Activated CD8-positive, alpha-beta memory T cell treated with anti-CD3 and anti-CD28 coated beads, Interleukin-2, amount 50 U/mL, for 24 hours (primary cell): ENCODE data around the gene CENPO.

Experiments
- DNase-seq: peaks from one replicate; pipeline ENCODE4 v3.0.0-alpha.2; 2020; ENCODE audit errors: extremely low read depth

The CENPO gene

GRCh38 chr2:24837996-24838513 lies 44.8 kb downstream of the CENPO start:
- DNase-seq: no peak

DNA sequence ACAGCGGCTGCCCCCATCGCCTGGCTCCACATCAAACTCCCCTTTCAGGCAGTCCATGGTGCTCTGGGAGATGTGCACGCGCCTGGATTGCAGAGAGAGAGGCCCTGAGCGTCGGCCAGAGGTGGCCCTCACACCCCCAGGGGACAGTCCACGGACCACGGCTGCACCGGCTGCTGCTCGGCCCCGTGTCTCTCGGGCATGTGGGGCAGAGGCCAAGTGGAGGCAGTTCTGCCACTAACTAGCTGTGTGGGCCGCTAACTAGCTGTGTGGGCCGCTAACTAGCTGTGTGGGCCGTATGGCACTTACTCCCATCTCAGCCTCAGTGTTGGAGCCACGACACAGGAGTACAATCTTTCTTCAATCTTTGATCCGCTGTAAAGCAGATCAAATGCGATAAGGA lies 45.3 kb downstream of the CENPO start:
- no peak for DNase-seq

GRCh38 chr2:24839729-24840128 lies 46.5 kb downstream of the CENPO start:
- no peak for DNase-seq

GRCh38 chr2:24840164-24840869 lies 47.1 kb downstream of the CENPO start:
- DNase-seq: no peak

DNA sequence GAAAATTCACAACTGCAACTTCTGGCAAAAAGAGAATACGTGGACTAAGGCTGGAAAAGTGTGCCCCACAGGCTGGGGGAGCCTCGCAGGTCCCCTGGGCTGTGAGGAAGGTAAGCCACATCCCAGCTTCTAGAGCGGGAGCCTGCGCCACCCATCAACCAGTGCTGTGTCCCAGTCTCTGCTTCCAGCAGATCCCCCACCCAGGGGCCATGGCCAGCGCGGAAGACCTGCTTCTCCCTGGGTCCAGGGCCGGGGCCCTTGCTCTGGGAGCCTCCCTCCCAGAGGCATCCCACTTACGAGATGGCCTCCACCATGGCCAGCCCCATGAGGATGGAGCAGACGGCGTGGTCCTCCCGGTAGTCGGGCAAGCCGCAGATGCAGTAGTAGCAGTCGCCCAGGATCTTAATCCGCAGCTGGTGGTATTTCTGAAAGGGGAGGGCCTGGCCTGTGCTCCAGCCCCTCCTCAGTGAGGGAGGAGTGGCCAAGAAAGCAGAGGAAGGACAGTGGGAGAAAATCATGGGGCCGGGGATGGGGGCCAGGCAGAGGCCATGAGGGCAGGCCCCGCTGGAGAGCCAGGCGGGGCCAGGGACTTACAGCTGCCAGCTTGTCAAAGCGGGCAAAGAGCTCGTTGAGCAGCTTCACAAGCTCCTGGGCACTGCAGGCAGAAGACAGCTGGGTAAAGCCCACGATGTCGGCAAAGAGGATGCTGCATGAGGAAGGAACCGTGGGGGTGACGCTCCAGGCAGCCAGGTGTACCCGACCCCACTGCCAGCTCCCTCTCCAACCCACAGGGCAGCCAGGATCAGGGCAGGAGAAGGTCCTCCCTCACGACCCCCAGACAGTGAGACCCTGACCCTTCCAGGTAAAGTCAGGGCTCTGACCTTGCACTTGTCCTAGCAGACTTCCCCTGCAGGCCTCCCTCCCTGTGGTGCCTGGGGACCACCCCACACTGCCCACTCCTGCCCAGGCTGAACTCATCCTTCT lies 48.0 kb downstream of the CENPO start:
- DNase-seq: no peak

DNA sequence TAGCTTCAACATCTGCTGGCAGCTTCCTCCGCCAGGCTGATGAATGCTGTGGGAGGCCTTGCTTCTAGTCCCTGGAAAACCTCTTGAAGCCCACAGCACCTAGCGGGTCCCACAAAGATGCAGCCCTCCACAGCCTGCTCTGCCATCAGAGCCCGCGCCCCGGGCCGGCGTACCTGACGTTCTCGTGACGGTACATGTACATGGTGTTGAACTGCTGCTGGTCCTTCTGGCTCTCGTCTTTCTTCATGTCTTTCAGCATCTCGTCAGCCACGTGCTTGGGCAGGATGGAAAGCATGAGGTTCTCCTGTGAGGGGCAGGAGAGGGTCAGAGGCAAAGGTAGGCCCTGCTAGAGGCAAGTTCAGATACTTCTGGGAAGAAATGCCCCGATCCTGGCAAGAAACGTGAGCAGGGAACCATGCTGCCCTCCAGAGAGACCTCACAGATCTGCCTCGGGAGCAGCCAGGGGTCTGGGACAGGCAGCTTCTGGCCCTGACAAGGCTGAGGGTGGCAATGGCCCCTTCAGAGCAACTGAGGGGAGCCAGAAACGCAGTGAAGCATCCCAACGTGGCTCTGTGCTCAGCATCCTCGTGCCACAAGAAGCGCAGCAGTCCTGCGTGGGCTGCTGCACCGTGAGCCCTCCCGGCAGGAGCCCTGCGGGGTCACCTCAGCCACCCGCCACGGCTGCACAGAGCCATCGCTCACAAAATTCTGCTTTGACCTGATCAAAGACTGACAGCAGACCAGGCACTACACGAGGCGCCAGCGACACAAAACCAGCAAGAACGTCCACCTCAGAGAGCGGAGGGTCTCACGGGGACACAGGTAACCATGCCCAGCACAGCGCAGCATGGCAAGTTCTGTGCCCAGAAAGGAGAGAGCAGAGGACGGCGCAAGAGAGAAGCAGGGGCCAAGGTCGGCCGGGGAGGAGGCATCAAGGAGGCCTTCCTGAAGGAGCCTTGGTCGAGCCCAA lies 49.1 kb downstream of the CENPO start:
- no peak for DNase-seq

GRCh38 chr2:24843330-24843860 lies 50.2 kb downstream of the CENPO start:
- no peak for DNase-seq

GRCh38 chr2:24844023-24844685 lies 50.9 kb downstream of the CENPO start:
- DNase-seq: no peak

DNA sequence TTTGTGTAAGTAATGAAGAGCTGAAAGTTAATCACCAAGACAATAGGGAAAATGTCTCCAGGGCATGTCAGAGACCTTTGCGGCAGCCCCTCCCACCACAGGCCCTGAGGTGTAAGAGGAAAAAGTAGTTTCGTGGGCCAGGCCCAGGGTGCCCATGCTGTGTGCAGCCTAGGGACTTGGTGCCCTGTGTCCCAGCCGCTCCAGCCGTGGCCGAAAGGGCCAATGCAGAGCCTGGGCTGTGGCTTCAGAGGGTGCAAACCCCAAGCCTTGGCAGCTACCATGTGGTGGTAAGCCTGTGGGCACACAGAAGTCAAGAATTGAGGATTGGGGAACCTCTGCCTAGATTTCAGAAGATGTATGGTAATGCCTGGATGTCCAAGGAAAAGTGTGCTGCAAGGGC lies 52.5 kb downstream of the CENPO start:
- DNase-seq: no peak

DNA sequence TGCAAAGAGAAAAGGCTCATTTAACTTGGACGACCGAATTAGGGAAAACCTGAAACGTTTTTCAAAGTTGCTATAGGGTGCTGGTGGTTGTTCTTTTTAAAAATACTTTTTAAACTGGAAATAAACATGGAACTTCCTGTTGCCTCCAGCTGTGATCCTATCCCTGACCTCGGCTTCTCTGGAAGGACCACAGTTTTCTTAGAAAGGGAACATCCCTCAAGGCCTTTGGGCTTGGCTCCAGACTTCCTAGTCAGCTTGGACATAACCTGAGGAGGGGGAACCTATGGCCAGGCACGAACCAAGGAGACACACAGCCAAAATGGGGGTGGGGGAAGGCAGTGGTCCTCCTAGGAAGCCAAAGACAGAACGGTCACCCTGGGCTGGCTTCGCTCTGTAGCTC lies 57.7 kb downstream of the CENPO start:
- DNase-seq: no peak

DNA sequence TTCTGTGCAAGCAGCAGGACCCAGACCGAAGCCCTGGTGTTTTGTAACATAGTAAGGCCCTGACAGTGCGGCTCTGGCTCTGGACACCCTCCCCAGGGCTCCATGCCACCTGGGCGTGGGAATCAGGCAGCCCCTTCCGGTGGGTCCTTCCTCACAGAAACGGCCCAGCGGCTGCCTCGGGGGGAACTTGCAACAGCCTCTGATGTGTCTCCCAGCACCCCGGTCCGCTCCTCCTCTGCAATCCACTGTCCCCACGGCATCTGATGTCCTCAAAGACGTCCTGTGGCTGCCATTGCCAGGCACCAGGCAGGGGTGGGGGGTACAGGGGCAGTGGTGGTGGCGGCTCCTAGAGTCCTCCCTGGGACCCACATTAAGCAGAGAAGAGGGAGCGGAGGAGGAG lies 58.8 kb downstream of the CENPO start:
- no peak for DNase-seq

- DNase-seq: no peak
Measured at GRCh38 chr2:24852431-24853020, 59.3 kb downstream of the CENPO start.

DNA sequence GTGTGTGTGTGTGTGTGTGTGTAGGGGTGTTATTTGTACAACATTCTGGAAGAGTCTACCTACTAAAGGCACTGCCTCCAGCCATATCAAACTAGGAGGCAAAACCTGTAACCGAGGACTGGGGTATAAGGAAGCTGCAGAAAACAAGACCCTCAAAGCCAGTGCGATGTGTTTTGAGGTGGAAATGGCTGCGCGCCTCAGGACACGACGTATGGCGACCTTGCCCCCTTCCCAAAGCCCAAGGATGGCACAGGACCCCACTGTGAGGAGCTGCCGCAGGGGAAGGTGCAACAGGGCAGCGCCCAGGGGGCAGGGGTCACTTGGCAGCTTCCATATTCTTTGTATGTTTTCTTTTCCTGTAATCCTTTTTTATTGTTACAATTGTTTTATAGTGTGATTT lies 59.8 kb downstream of the CENPO start:
- no peak for DNase-seq

GRCh38 chr2:24853996-24854395 lies 60.8 kb downstream of the CENPO start:
- DNase-seq: no peak

- DNase-seq: no peak
Measured at GRCh38 chr2:24855022-24855622, 61.9 kb downstream of the CENPO start.

GRCh38 chr2:24855726-24856125 lies 62.5 kb downstream of the CENPO start:
- DNase-seq: no peak

GRCh38 chr2:24856791-24857211 lies 63.6 kb downstream of the CENPO start:
- DNase-seq: no peak

DNA sequence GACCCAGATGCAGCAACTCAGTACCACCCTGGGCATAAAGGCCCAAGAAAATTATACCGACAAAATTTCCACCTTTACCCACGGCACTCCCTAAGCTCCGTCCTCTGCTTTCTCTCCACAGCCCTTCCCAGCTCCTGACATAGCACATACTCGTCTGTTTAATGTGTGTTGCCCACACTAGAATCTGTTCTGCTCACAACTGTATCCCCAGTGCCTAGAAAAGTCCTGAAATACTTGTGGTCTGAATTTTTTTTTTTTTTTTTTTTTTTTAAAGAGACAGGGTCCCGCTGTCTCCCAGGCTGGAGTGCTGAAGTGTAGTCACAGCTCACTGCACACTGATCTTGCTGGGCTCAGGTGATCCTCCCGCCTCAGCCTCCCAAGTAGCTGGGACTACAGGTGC lies 64.5 kb downstream of the CENPO start:
- DNase-seq: no peak

- DNase-seq: no peak
Measured at GRCh38 chr2:24858996-24859395, 65.8 kb downstream of the CENPO start.
